DND-41 (cell line): ENCODE results near the gene EZH1.

Experiments used
- ATAC-seq: fragments of 200-7000 bp; cut with Tn5 transposase; 3 replicates; pipeline ENCODE4 v1.9.1; 2021; ENCODE audit warnings: low read depth; ENCODE audit not compliant: insufficient read depth
- DNase-seq: peaks from one replicate; pipeline ENCODE4 v3.0.0-alpha.2; 2020
- H2AFZ ChIP-seq: 2 replicates; pipeline ENCODE4 v1.6.0; 2012; ENCODE audit warnings: low read depth, low read length
- H3K27ac ChIP-seq: 2 replicates; pipeline ENCODE4 v1.5.1; 2012; ENCODE audit warnings: low read length, inconsistent platforms
- H3K27me3 ChIP-seq: fragments of 200-600 bp; sonication (generic); 2 replicates; pipeline ENCODE4 v1.6.0; 2012; ENCODE audit warnings: low read length, mild to moderate bottlenecking, inconsistent platforms; ENCODE audit not compliant: insufficient read depth, poor library complexity
- H3K36me3 ChIP-seq: 2 replicates; pipeline ENCODE4 v1.5.1; 2012; ENCODE audit warnings: low read length, inconsistent platforms; ENCODE audit not compliant: insufficient read depth
- H3K4me1 ChIP-seq: 2 replicates; pipeline ENCODE4 v1.5.1; 2012; ENCODE audit warnings: mild to moderate bottlenecking, low read length; ENCODE audit not compliant: insufficient read depth
- H3K4me2 ChIP-seq: 2 replicates; pipeline ENCODE4 v1.6.0; 2012; ENCODE audit warnings: mild to moderate bottlenecking, moderate library complexity, low read length, inconsistent platforms; ENCODE audit not compliant: insufficient read depth
- H3K4me3 ChIP-seq, 2 experiments: fragments of 200-600 bp in 1 of 2; shearing (Covaris generic) in 1 of 2; 2 replicates each; pipeline ENCODE4 v1.5.1; 2012 to 2016; ENCODE audit warnings: inconsistent platforms in 2 of 2, low read length in 2 of 2, mild to moderate bottlenecking in 2 of 2, low read depth in 1 of 2, moderate library complexity in 1 of 2
- H3K79me2 ChIP-seq: 2 replicates; pipeline ENCODE4 v1.6.0; 2012; ENCODE audit warnings: low read length, inconsistent platforms; ENCODE audit not compliant: insufficient read depth
- H3K9ac ChIP-seq: 2 replicates; pipeline ENCODE4 v1.6.0; 2012; ENCODE audit warnings: low read depth, mild to moderate bottlenecking, inconsistent platforms, low read length, moderate library complexity
- H3K9me3 ChIP-seq: 2 replicates; pipeline ENCODE4 v1.5.1; 2012; ENCODE audit warnings: low read length, moderate library complexity, mild to moderate bottlenecking, inconsistent platforms; ENCODE audit not compliant: insufficient read depth, severe bottlenecking
- H4K20me1 ChIP-seq: 2 replicates; pipeline ENCODE4 v1.6.0; 2012; ENCODE audit warnings: low read length; ENCODE audit not compliant: insufficient read depth
- EZH2 ChIP-seq: IDR thresholded peaks from 3 replicates; pipeline ENCODE4 v1.6.1; 2012; ENCODE audit warnings: borderline replicate concordance, low read depth, mild to moderate bottlenecking, moderate library complexity, low read length, inconsistent platforms; ENCODE audit not compliant: severe bottlenecking
- TF ChIP-seq, protein P1 (sequence below): IDR thresholded peaks from 2 replicates; pipeline ENCODE4 v1.5.1; 2012; ENCODE audit warnings: borderline replicate concordance, low read length, moderate library complexity, mild to moderate bottlenecking; ENCODE audit not compliant: poor library complexity, severe bottlenecking; ENCODE audit errors: extremely low read depth

The EZH1 gene

DNA sequence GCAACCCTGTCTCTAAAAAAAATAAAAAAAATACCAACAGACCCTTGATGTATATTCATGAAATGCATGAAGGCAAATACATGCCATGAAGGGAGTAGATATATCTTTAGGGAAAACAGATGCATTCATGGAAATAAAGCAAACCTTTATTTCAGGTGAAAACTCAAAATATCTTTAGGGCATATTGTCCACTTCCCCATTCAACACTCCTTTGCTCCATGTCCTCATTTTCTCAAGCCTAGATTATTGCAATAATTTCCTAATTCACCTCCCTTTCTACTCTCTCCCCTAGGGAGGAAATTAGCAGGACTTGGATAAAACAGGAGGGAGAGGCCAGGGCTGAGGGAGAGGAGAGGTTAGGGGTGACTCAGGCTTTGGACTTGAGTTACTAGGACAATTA lies 22.7 kb upstream of the EZH1 start:
- ATAC-seq: no peak

DNA sequence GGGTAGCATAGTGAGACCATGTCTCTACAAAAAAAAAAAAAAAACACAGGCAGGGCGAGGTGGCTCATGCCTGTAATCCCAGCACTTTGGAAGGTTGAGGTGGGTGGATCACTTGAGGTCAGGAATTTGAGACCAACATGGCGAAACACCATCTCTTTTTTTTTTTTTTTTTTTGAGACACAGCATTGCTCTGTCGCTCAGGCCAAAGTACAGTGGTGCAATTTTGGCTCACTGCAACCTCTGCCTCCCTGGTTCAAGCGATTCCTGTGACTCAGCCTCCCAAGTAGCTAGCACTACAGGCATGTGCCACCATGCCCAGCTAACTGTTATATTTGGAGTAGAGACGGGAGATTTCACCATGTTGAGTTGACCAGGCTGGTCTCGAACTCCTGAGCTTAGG lies 21.3 kb upstream of the EZH1 start:
- Histone ChIP-seq H3K27ac (no peak overlapping the region), H2AFZ (no peak overlapping the region), H3K4me1 (peaks cover 12% of the 10 kb centered on the region), H3K36me3 (no peaks in the 10 kb centered on the region), H3K27me3 (peaks cover 8% of the 10 kb centered on the region), H3K79me2 (no peaks in the 10 kb centered on the region), H4K20me1 (no peaks in the 10 kb centered on the region), H3K4me3 (no peak overlapping the region), H3K4me2 (no peak overlapping the region), H3K9ac (no peak overlapping the region), H3K9me3 (no peaks in the 10 kb centered on the region)
- TF ChIP-seq EZH2: no peak
- TF ChIP-seq, protein P1, sequence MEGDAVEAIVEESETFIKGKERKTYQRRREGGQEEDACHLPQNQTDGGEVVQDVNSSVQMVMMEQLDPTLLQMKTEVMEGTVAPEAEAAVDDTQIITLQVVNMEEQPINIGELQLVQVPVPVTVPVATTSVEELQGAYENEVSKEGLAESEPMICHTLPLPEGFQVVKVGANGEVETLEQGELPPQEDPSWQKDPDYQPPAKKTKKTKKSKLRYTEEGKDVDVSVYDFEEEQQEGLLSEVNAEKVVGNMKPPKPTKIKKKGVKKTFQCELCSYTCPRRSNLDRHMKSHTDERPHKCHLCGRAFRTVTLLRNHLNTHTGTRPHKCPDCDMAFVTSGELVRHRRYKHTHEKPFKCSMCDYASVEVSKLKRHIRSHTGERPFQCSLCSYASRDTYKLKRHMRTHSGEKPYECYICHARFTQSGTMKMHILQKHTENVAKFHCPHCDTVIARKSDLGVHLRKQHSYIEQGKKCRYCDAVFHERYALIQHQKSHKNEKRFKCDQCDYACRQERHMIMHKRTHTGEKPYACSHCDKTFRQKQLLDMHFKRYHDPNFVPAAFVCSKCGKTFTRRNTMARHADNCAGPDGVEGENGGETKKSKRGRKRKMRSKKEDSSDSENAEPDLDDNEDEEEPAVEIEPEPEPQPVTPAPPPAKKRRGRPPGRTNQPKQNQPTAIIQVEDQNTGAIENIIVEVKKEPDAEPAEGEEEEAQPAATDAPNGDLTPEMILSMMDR: no peak
- no peak for DNase-seq
- no peak for ATAC-seq

More for the DNA sequence above, 22.7 kb upstream of the EZH1 start:
- H3K27ac ChIP-seq: no peak overlapping the region
- peaks cover 6% of the 10 kb centered on the region for H3K4me1 ChIP-seq
- no peaks in the 10 kb centered on the region for H4K20me1 ChIP-seq
- no peak overlapping the region for H3K4me3 ChIP-seq
- no peak overlapping the region for H3K9ac ChIP-seq
- H3K36me3 ChIP-seq: no peaks in the 10 kb centered on the region
- TF ChIP-seq, protein P1: no peak
- TF ChIP-seq EZH2: no peak
- H3K79me2 ChIP-seq: 0 out of 2 replicates have a peak, but pooled peaks cover under 1% of the 10 kb centered on the region
- H2AFZ ChIP-seq: no peak overlapping the region
- H3K9me3 ChIP-seq: no peaks in the 10 kb centered on the region
- no peak overlapping the region for H3K4me2 ChIP-seq
- no peak for DNase-seq
- no peaks in the 10 kb centered on the region for H3K27me3 ChIP-seq

DNA sequence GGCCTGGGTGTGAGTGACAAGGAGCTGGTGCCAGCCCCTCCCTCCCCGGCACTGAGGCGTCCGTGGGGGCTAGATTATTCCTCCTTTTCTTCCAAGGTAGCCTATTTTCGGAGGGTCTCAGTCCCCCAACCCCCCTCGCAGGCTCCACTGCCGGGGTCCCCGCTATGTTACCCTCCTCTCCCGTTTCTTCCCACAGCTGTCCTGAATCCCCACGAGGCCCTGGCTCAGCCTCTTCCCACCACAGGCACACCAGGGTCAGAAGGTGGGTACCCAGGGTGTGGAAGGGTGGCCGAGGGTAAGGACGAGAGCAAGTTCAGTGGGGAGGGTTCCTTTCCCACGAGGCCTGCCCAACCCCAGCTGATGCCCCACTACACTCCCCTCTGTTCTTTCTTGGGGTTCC lies 16.8 kb upstream of the EZH1 start:
- Histone ChIP-seq H2AFZ (peak overlapping the region; percentile 65), H4K20me1 (no peaks in the 10 kb centered on the region), H3K9me3 (no peaks in the 10 kb centered on the region), H3K36me3 (no peaks in the 10 kb centered on the region), H3K4me1 (peaks cover 19% of the 10 kb centered on the region), H3K27me3 (peaks cover 36% of the 10 kb centered on the region), H3K27ac (no peak overlapping the region), H3K4me2 (peak overlapping the region; percentile 74), H3K79me2 (no peaks in the 10 kb centered on the region), H3K9ac (peak overlapping the region; percentile 56), H3K4me3 (peak overlapping the region in 1 of 2 experiments; percentile 56; a peak in 2 of 4 replicates)
- no peak for ATAC-seq
- TF ChIP-seq, protein P1: no peak
- TF ChIP-seq EZH2: no peak
- no peak for DNase-seq
